ENCODE results near the gene MNDA. TPM values are rescaled to one million over a fixed set of nuclear protein-coding genes. Genes with fewer than 3 reads are reported as not detected.

Gene MNDA
- total RNA-seq, result 10 to 100 TPM in 1 of 5 donors, 1 to 10 TPM in 2, under 1 TPM in 1, not detected in 1; 0.29 to 11.1 (median 5.3) TPM
- 1 to 10 TPM; 1.3 to 5.0 (median 2.3) TPM for polyA plus RNA-seq
- long read RNA-seq, donor 1, result 0 reads
- long read RNA-seq, donor 2, partial matches to known transcripts, result 0 of 1 reads
- long read RNA-seq, donor 2, other reads (novel, unspliced or antisense), result 0 of 1 reads
- long read RNA-seq, donor 3, result 0 reads
- long read RNA-seq, donor 4, result 0 reads
- long read RNA-seq, donor 5, result 0 reads
- long read RNA-seq, donor 6, result 0 reads
- long read RNA-seq, donor 7, partial matches to known transcripts, result 0 of 2 reads
- long read RNA-seq, donor 7, other reads (novel, unspliced or antisense), result 0 of 2 reads
- long read RNA-seq, donor 8, result 0 reads
- long read RNA-seq, donor 9, result 0 reads
- long read RNA-seq, donor 10, partial matches to known transcripts, result 0 of 2 reads
- long read RNA-seq, donor 10, other reads (novel, unspliced or antisense), result 0 of 2 reads

GRCh38 chr1:158830904-158831507 is at the start of gene MNDA:
MNDA (plus strand) TSS chr1:158831351; CDS start chr1:158842154, 10,803 bp downstream.
- intact Hi-C loops (cut with DNase I; ENCODE audit: low total_unique reads), result no loop called here
- Histone ChIP-seq H3K27me3 (no peaks in the 10 kb centered on the region), H3K9me3 (peaks cover 0 to 18% (median 14%) of the 10 kb centered on the region in 4 donors), H3K4me1 (no peaks in the 10 kb centered on the region), H3K4me3 (peak within 1 kb of the TSS in 2 of 4 donors; percentile 3 to 7), H3K36me3 (no peaks in the 10 kb centered on the region), H3K27ac (peak within 1 kb of the TSS in 2 of 5 donors; percentile 45 to 56)
- 63 to 74% (median 70%) methylated on average over 5 of the region's 5 CpGs for WGBS, 5 donors
- peak in 1 of 2 donors; percentile 9 for DNase-seq
- TF ChIP-seq POLR2AphosphoS5 (IDR thresholded peaks at IDR 0.05) (no peak), CTCF (IDR thresholded peaks at IDR 0.05) (no peak), POLR2A (IDR thresholded peaks at IDR 0.05) (no peak), EP300 (IDR thresholded peaks at IDR 0.05) (no peak)

GRCh38 chr1:158793604-158794003 is 37.5 kb upstream of the MNDA start:
- H3K36me3 ChIP-seq, result no peaks in the 10 kb centered on the region
- H3K27ac ChIP-seq, result no peak overlapping the region
- 78 to 92% (median 82%) methylated on average over 2 of the region's 2 CpGs for WGBS, 5 donors
- no peaks in the 10 kb centered on the region for H3K4me1 ChIP-seq
- no peak overlapping the region for H3K4me3 ChIP-seq
- TF ChIP-seq EP300 (IDR thresholded peaks at IDR 0.05) (no peak), POLR2A (IDR thresholded peaks at IDR 0.05) (no peak), POLR2AphosphoS5 (IDR thresholded peaks at IDR 0.05) (no peak), CTCF (IDR thresholded peaks at IDR 0.05) (no peak)
- peak in 1 of 2 donors; percentile 10 for DNase-seq
- no peaks in the 10 kb centered on the region for H3K27me3 ChIP-seq
- no peaks in the 10 kb centered on the region for H3K9me3 ChIP-seq
- intact Hi-C loops (cut with DNase I; ENCODE audit: low total_unique reads), result no loop called here

GRCh38 chr1:158794247-158794646 is 36.9 kb upstream of the MNDA start:
- no peaks in the 10 kb centered on the region for H3K4me1 ChIP-seq
- H3K36me3 ChIP-seq, result no peaks in the 10 kb centered on the region
- intact Hi-C loops (cut with DNase I; ENCODE audit: low total_unique reads), result no loop called here
- no peak overlapping the region for H3K4me3 ChIP-seq
- H3K27ac ChIP-seq, result no peak overlapping the region
- 62 to 83% (median 70%) methylated on average over 4 to 6 of the region's 6 CpGs for WGBS, 5 donors
- no peak for DNase-seq
- H3K9me3 ChIP-seq, result no peaks in the 10 kb centered on the region
- H3K27me3 ChIP-seq, result no peaks in the 10 kb centered on the region
- TF ChIP-seq EP300 (IDR thresholded peaks at IDR 0.05) (no peak), POLR2A (IDR thresholded peaks at IDR 0.05) (no peak), CTCF (IDR thresholded peaks at IDR 0.05) (no peak), POLR2AphosphoS5 (IDR thresholded peaks at IDR 0.05) (no peak)

GRCh38 chr1:158798531-158798930 is 32.6 kb upstream of the MNDA start:
- WGBS, 5 donors, result 49 to 76% (median 62%) methylated on average over 3 of the region's 3 CpGs
- Histone ChIP-seq H3K9me3 (no peaks in the 10 kb centered on the region), H3K36me3 (no peaks in the 10 kb centered on the region), H3K27ac (no peak overlapping the region), H3K4me1 (no peaks in the 10 kb centered on the region), H3K27me3 (no peaks in the 10 kb centered on the region), H3K4me3 (no peak overlapping the region)
- intact Hi-C loops (cut with DNase I; ENCODE audit: low total_unique reads), result no loop called here
- TF ChIP-seq POLR2AphosphoS5 (IDR thresholded peaks at IDR 0.05) (no peak), POLR2A (IDR thresholded peaks at IDR 0.05) (no peak), CTCF (IDR thresholded peaks at IDR 0.05) (no peak), EP300 (IDR thresholded peaks at IDR 0.05) (no peak)
- DNase-seq, result no peak

Data from stomach (tissue), 19 donors.